Myocyte (in vitro differentiated cells): ENCODE measurements around the gene SPRR3. TPM values are rescaled to one million over a fixed set of nuclear protein-coding genes. Genes with fewer than 3 reads are reported as not detected.
"Not testable (repeated sequence)": the region's sequence is repeated elsewhere in the genome, so short reads cannot be mapped to it uniquely, and the experiment has no call there.

Experiments used
- DNase-seq: peaks from one replicate; pipeline ENCODE4 v3.0.0-alpha.2; 2012; ENCODE audit warnings: low read depth
- total RNA-seq: library from RNA; depleted of rRNA; stranded (reverse); fragments of >200 nt; gene quantifications from 2 replicates; pipeline ENCODE4 v1.2.3, GENCODE V29; 2014

Gene SPRR3
- total RNA-seq, 1 donor from 2014 or later, result not detected

DNA sequence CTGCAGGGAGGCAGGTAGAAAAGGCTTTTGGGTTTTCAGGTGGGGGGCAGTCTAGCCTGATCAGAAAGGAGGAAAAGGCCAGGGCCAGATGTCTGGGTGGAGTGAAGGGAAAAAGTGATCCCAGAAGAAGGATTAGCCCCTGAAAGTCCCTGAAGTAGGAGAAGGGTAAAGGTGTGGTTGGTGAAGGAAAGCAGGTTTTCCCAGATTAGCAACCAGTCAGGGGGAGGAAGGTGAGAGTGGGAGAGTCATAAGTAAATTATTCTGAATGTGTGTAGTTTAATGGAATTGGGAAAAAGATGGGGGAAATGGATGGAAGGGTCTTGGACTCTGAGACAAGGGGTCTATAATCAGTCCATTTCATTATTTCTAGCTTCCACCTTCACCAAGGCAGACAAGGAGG, 18.3 kb upstream of the SPRR3 start:
- no peak for DNase-seq

- DNase-seq, result no peak
Measured at GRCh38 chr1:152983743-152984142, 17.8 kb upstream of the SPRR3 start, which contains the start of gene SPRR1A. SPRR1A (plus strand) TSS chr1:152984081; CDS start chr1:152985231, 1,150 bp downstream.

GRCh38 chr1:152986578-152986977, 15.0 kb upstream of the SPRR3 start:
- no peak for DNase-seq

GRCh38 chr1:152993186-152993585, 8.4 kb upstream of the SPRR3 start:
- no peak for DNase-seq

GRCh38 chr1:152995842-152996241, 5.7 kb upstream of the SPRR3 start:
- no peak for DNase-seq

- DNase-seq, result no peak
Measured at GRCh38 chr1:152996633-152997400, 4.7 kb upstream of the SPRR3 start.

- DNase-seq, result no peak
Measured at GRCh38 chr1:152997901-152998300, 3.6 kb upstream of the SPRR3 start.

DNA sequence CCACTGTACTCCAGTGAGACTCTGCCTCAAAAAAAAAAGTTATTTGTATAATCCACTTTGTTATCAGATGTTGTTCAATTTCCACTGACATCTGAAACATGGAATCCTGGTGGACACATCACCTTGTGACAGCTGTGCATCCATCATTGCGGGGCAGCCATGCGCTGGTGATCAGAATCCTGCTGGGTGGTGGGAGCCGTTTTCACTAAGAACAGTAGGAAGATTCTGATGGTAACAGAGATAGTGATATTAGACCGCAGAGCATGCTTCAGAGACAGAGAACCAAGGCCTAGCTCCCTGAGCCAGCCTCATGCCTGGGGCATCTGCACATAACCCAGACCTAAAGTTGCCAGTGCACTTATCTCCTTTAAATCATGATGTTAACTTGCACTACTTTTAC, 3.1 kb upstream of the SPRR3 start:
- no peak for DNase-seq

DNA sequence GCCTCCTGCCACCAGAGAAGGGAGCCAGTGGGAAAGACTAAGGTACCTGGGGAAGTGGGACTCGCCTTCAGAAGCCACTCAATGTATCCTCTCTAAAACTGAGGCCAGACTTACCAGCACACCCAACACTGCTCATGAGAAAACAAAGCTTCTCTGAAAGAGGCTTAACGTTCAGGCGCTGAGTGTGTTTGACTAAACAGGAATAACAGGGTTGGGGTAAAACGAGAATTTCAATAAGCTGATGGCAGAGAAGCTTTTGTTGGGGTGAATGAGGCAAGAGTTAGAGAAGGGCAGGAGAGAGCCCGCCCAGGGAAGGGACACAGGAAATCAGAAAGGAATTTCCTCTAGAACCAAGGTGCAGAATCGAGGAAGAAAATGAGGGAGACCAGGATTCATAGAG, 1.7 kb upstream of the SPRR3 start:
- no peak for DNase-seq

DNA sequence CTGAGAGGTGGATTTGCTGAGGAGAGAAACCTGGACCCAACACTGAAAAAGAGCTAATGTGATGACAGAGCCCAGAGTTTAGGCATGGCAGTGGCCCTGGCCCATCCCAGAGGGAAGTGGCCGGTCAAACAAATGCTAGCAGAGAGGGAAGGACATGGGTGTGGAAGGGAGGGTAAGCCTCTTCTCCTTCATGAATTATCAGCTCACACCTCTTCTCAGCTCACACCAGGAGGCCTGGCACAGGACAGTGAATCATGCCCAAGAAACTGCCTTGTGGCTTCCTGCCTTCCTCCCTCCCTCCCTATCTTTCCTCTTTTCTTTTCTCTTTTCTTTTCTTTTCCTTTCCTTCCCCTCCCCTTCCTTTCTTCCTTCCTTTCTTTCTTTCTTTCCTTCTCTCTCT, 1.3 kb upstream of the SPRR3 start:
- DNase-seq, result no peak

GRCh38 chr1:153011235-153011758, 9.7 kb downstream of the SPRR3 start:
- not testable (repeated sequence) for DNase-seq

- DNase-seq, result not testable (repeated sequence)
Measured at GRCh38 chr1:153021829-153022228, 20.3 kb downstream of the SPRR3 start.

DNA sequence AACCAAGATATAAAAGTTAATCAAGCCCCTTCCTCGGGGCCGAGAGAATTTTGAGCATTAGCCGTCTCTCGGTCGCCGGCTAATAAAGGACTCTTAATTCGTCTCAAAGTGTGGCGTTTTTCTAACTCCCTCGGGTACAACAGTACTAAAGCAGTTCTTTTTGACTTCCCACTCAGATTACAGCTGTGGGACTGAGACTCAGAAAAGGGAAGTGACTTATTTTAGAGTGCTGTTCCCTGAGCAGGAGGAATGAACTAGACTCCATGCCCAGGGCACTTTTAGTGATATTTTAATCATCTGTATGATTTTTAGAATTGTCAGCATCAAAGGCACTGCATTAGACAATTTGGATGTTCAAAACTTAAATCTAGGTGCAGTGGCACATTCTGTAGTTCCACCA, 20.8 kb downstream of the SPRR3 start:
- DNase-seq, result not testable (repeated sequence)

DNA sequence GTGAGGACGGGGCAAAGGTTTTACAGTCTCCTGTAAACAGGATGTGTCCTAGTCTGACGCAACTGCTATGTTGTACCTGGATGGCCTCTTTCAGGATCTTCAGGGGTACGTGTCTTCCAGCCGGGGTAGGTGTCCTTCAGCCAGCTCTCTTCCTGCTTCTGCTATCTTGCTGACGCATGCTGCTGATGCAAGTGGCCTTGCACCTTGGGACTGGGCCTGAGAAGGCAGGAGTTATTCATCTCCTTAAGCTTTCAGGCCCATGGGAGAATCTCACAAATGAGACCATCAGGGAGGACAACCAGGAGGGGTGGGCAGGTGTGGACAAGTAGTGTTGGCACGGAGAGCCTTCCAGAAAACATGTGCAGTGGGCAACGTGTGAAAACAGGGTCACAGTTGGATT, 21.6 kb downstream of the SPRR3 start:
- DNase-seq, result no peak

DNA sequence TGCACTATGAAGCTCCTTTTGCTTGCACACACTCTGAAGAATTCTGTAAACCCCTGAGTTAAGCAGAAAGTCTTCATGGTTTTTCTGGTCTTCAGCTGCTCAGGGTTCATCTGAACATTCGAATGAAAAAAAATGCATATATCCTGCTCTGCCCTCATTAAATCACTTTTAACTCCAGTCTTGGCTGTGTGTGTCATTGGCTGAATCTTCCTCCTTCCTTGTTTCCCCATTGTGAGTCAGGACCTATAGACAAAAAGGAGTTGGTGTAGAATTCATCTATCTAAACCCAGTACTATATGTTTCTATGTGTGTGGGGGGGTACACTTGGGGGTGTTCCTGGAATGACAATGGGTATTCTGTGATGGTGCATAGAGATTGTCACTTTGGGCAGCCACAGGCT, 22.9 kb downstream of the SPRR3 start:
- no peak for DNase-seq

GRCh38 chr1:153025797-153026196, 24.2 kb downstream of the SPRR3 start:
- no peak for DNase-seq

DNA sequence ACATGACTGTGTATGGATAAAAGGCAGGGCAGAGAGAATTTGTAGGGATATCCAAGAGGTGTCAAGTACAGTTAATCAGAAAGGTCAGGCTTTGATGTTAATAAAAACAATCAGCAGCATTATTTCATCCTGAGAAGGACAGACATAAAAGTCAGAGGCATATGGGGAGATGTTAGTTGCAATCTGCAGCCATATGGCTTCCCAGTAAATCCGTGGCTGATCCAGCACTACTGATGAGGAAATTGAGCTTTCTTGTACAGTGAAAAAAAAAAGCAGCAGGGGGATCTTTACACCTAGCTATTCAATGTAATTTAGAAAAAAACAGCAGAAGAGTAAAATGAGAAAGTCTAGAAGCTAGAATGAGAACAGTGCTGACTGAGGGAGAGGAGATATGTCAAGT, 27.2 kb downstream of the SPRR3 start:
- DNase-seq, result no peak

GRCh38 chr1:153030895-153031294, 29.3 kb downstream of the SPRR3 start, which contains the start of gene SPRR1B:
SPRR1B (plus strand) TSS chr1:153031203; CDS start chr1:153032346, 1,143 bp downstream.
- no peak for DNase-seq

- no peak for DNase-seq
Measured at GRCh38 chr1:153032073-153032472, 30.5 kb downstream of the SPRR3 start.

- DNase-seq, result peak; percentile 20
Measured at GRCh38 chr1:153032677-153033308, 31.2 kb downstream of the SPRR3 start.

GRCh38 chr1:153035211-153035610, 33.7 kb downstream of the SPRR3 start:
- DNase-seq, result no peak

- DNase-seq, result no peak
Measured at GRCh38 chr1:153040950-153041631, 39.5 kb downstream of the SPRR3 start, which contains the start of gene SPRR2D. SPRR2D (minus strand) TSS chr1:153041120; CDS start chr1:153040346, 774 bp downstream.
